ENCODE measurements around the gene FAM209A.
A peak's percentile ranks its signal among the peaks of the same experiment; 100 is the strongest.
"Not testable (repeated sequence)": the region's sequence is repeated elsewhere in the genome, so short reads cannot be mapped to it uniquely, and the experiment has no call there.

The FAM209A gene

DNA sequence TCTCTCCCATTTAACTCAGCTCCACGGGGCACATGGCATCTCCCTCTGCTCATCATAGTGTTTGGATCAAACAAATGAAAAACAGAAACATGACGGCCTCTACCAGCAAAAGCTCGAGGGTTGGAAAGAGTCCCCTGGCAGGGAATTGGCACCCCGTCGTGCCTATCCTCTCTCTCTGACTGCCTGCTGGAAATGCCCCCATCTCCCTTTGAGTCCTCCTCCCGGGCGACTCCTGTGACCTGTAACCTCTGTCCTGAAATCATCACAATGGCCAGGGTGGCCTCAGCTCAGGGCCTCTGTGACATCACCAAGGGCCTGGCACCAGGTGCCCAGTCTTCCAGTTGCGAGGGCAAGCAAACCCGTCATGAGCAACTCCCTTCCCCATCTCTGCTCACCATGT is 8.4 kb downstream of the FAM209A start, which contains the start of gene FAM209B:
Gene FAM209B (plus strand): TSS at position 301 of the 400 bp plus-strand sequence. CDS start 96 bp downstream, at position 397.
- not testable (repeated sequence) for H3K4me3 ChIP-seq (ENCODE audit: low read length in 2 of 2); H3K4me1 ChIP-seq (ENCODE audit: control insufficient read depth in 2 of 2, insufficient read depth in 2 of 2, low read length in 2 of 2)

DNA sequence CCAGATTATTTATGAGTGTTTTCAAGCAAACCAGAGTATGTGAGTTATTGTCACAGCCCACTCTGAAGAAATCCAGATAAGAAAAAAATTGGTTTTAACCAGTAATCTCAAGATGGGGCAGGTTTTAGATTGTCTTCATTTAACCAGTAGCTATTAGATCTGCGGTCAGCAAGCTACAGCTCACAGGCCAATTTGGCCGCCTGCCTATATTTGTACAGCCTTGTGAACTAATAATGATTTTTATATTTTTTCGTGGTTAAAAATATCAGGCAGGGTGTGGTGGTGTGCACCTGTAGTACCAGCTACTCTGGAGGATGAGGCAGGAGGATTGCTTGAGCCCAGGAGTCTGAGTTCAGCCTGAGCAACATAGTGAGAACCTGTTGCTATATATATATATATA is 13.5 kb downstream of the FAM209A start:
- Histone ChIP-seq H3K4me1 (ENCODE audit: control insufficient read depth in 2 of 2, insufficient read depth in 2 of 2, low read length in 2 of 2) (no peaks in the 10 kb centered on the region), H3K9me3 (ENCODE audit: control insufficient read depth in 2 of 2, low read length in 2 of 2) (no peaks in the 10 kb centered on the region), H3K27ac (ENCODE audit: low read depth in 2 of 2, low read length in 2 of 2) (no peak overlapping the region), H3K4me3 (ENCODE audit: low read length in 2 of 2) (no peak overlapping the region), H3K36me3 (ENCODE audit: control insufficient read depth in 2 of 2, insufficient read depth in 2 of 2, low read length in 2 of 2) (no peaks in the 10 kb centered on the region), H3K27me3 (ENCODE audit: control insufficient read depth in 2 of 2, insufficient read depth in 2 of 2, low read length in 2 of 2) (no peaks in the 10 kb centered on the region), H3K9ac (ENCODE audit: low read depth in 1 of 2, low read length in 2 of 2) (no peak overlapping the region)

More for the DNA sequence above, 8.4 kb downstream of the FAM209A start, which contains the start of gene FAM209B:
- not testable (repeated sequence) for H3K36me3 ChIP-seq (ENCODE audit: control insufficient read depth in 2 of 2, insufficient read depth in 2 of 2, low read length in 2 of 2); H3K27me3 ChIP-seq (ENCODE audit: control insufficient read depth in 2 of 2, insufficient read depth in 2 of 2, low read length in 2 of 2); H3K9ac ChIP-seq (ENCODE audit: low read depth in 1 of 2, low read length in 2 of 2); H3K9me3 ChIP-seq (ENCODE audit: control insufficient read depth in 2 of 2, low read length in 2 of 2); H3K27ac ChIP-seq (ENCODE audit: low read depth in 2 of 2, low read length in 2 of 2)

- Histone ChIP-seq H3K36me3 (ENCODE audit: control insufficient read depth in 2 of 2, insufficient read depth in 2 of 2, low read length in 2 of 2) (no peaks in the 10 kb centered on the region), H3K4me1 (ENCODE audit: control insufficient read depth in 2 of 2, insufficient read depth in 2 of 2, low read length in 2 of 2) (no peaks in the 10 kb centered on the region), H3K9me3 (ENCODE audit: control insufficient read depth in 2 of 2, low read length in 2 of 2) (no peaks in the 10 kb centered on the region), H3K4me3 (ENCODE audit: low read length in 2 of 2) (no peak overlapping the region), H3K27me3 (ENCODE audit: control insufficient read depth in 2 of 2, insufficient read depth in 2 of 2, low read length in 2 of 2) (no peaks in the 10 kb centered on the region), H3K9ac (ENCODE audit: low read depth in 1 of 2, low read length in 2 of 2) (no peak overlapping the region), H3K27ac (ENCODE audit: low read depth in 2 of 2, low read length in 2 of 2) (no peak overlapping the region)
Observed at GRCh38 chr20:56540415-56540814, 15.9 kb downstream of the FAM209A start.

DNA sequence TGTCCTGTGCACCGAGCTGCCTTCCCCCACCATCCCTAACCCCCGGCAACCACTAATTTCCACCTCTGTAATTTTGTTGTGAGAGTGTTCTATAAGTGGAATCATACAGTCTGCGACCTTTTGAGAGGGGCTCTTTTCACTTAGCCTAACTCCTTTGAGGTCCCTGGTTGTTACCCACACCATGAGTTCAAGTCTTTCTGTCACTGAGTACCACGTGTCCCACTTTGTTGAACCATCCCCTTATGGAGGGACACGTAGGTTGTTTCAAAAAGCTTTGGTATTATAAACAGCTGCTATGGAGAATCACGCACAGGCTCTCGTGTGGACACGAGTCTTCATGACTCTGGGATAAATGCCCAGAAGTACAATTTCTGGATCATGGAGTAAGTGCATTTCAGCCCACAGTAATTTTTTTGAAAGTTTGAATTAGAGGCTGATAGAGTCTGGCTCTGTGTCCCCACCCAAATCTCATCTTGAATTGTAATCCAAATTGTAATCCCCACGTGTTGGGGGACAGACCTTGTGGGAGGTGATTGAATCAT is 18.0 kb downstream of the FAM209A start:
- H3K4me1 ChIP-seq (ENCODE audit: control insufficient read depth in 2 of 2, insufficient read depth in 2 of 2, low read length in 2 of 2) = no peaks in the 10 kb centered on the region
- no peak overlapping the region for H3K27ac ChIP-seq (ENCODE audit: low read depth in 2 of 2, low read length in 2 of 2)
- no peak overlapping the region for H3K9ac ChIP-seq (ENCODE audit: low read depth in 1 of 2, low read length in 2 of 2)
- no peak overlapping the region for H3K4me3 ChIP-seq (ENCODE audit: low read length in 2 of 2)
- no peaks in the 10 kb centered on the region for H3K9me3 ChIP-seq (ENCODE audit: control insufficient read depth in 2 of 2, low read length in 2 of 2)
- no peaks in the 10 kb centered on the region for H3K27me3 ChIP-seq (ENCODE audit: control insufficient read depth in 2 of 2, insufficient read depth in 2 of 2, low read length in 2 of 2)
- no peaks in the 10 kb centered on the region for H3K36me3 ChIP-seq (ENCODE audit: control insufficient read depth in 2 of 2, insufficient read depth in 2 of 2, low read length in 2 of 2)

DNA sequence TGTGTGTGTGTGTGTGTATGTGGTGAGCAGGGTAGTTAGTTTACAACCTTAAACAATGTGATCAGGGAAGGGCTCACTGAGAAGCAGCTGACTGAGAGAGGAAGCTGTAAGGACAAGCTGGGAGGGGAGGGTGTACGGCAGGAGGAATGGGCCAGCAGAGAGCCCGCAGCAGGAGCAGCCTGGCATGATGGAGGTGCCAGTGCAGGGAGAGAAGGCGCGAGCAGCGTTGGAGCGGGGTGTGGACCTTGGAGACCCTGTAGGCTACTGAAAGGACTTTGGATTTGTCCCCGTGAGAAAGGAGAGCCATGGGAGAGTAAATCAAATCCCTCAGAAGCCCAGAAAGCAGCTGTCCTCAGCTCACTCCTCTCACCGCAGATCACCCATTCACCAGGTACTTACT is 27.0 kb downstream of the FAM209A start:
- H3K4me3 ChIP-seq (ENCODE audit: low read length in 2 of 2) = no peak overlapping the region
- H3K9ac ChIP-seq (ENCODE audit: low read depth in 1 of 2, low read length in 2 of 2) = no peak overlapping the region
- no peaks in the 10 kb centered on the region for H3K9me3 ChIP-seq (ENCODE audit: control insufficient read depth in 2 of 2, low read length in 2 of 2)
- no peaks in the 10 kb centered on the region for H3K27me3 ChIP-seq (ENCODE audit: control insufficient read depth in 2 of 2, insufficient read depth in 2 of 2, low read length in 2 of 2)
- H3K27ac ChIP-seq (ENCODE audit: low read depth in 2 of 2, low read length in 2 of 2) = no peak overlapping the region
- H3K4me1 ChIP-seq (ENCODE audit: control insufficient read depth in 2 of 2, insufficient read depth in 2 of 2, low read length in 2 of 2) = peaks cover 0 to 2% of the 10 kb centered on the region in 2 donors
- H3K36me3 ChIP-seq (ENCODE audit: control insufficient read depth in 2 of 2, insufficient read depth in 2 of 2, low read length in 2 of 2) = no peaks in the 10 kb centered on the region

DNA sequence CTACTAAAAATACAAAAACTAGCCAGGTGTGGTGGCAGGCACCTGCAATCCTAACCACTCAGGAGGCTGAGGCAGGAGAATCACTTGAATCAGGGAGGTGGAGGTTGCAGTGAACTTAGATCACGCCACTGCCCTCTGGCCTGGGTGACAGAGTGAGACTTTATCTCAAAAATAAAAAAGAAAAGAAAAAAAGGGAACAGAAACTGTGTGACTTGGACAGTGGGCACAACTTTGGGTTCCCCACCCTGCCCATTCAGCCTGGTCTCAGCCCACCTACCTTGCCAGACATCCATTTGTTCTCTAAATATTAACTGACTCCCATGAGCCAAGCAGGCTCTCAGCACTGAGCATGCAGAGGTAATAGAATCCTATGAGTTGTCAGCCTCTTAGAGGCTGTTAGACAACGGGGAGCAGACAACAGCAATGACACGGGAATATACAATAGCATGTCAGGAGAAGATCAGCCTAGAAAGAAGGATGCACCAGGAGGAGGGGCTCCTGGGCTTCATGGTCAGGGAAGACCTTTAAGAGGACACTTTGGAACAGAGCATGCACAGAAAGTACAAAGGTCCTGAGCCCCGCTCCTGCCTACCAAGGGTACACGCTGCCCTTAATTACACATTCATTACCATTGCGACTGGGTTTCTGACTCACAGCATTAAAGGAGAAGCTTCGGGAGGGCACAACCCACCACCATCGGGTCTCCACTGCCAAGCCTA is 28.5 kb downstream of the FAM209A start:
- H3K9ac ChIP-seq (ENCODE audit: low read depth in 1 of 2, low read length in 2 of 2) = no peak overlapping the region
- H3K27ac ChIP-seq (ENCODE audit: low read depth in 2 of 2, low read length in 2 of 2) = peak overlapping the region in 1 of 2 donors; percentile 4
- H3K36me3 ChIP-seq (ENCODE audit: control insufficient read depth in 2 of 2, insufficient read depth in 2 of 2, low read length in 2 of 2) = no peaks in the 10 kb centered on the region
- peaks cover 0 to 2% of the 10 kb centered on the region in 2 donors for H3K4me1 ChIP-seq (ENCODE audit: control insufficient read depth in 2 of 2, insufficient read depth in 2 of 2, low read length in 2 of 2)
- no peak overlapping the region for H3K4me3 ChIP-seq (ENCODE audit: low read length in 2 of 2)
- no peaks in the 10 kb centered on the region for H3K9me3 ChIP-seq (ENCODE audit: control insufficient read depth in 2 of 2, low read length in 2 of 2)
- no peaks in the 10 kb centered on the region for H3K27me3 ChIP-seq (ENCODE audit: control insufficient read depth in 2 of 2, insufficient read depth in 2 of 2, low read length in 2 of 2)

DNA sequence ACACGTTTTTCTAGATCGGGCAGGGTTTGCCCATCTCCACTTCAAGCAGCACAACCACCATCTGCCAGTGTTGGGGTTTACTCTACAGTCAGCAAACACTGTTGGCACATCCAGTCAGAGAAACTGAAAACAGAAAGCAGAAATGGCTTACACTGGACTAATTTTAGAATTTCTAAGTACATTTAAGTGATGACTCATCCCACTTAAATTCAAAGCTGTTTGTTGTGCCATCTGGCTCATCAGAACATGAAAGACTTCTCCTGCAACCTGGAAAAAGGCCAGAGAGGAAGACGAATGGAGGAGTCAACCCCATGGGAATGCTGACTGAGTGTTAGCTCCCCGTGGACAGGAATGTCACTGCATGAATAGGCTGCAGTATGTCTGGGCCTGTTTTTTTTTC is 30.3 kb downstream of the FAM209A start:
- H3K9ac ChIP-seq (ENCODE audit: low read depth in 1 of 2, low read length in 2 of 2) = no peak overlapping the region
- H3K36me3 ChIP-seq (ENCODE audit: control insufficient read depth in 2 of 2, insufficient read depth in 2 of 2, low read length in 2 of 2) = no peaks in the 10 kb centered on the region
- no peak overlapping the region for H3K4me3 ChIP-seq (ENCODE audit: low read length in 2 of 2)
- H3K4me1 ChIP-seq (ENCODE audit: control insufficient read depth in 2 of 2, insufficient read depth in 2 of 2, low read length in 2 of 2) = peaks cover 0 to 2% of the 10 kb centered on the region in 2 donors
- H3K27me3 ChIP-seq (ENCODE audit: control insufficient read depth in 2 of 2, insufficient read depth in 2 of 2, low read length in 2 of 2) = no peaks in the 10 kb centered on the region
- H3K9me3 ChIP-seq (ENCODE audit: control insufficient read depth in 2 of 2, low read length in 2 of 2) = no peaks in the 10 kb centered on the region
- peak overlapping the region; percentile 1 to 2 for H3K27ac ChIP-seq (ENCODE audit: low read depth in 2 of 2, low read length in 2 of 2)

DNA sequence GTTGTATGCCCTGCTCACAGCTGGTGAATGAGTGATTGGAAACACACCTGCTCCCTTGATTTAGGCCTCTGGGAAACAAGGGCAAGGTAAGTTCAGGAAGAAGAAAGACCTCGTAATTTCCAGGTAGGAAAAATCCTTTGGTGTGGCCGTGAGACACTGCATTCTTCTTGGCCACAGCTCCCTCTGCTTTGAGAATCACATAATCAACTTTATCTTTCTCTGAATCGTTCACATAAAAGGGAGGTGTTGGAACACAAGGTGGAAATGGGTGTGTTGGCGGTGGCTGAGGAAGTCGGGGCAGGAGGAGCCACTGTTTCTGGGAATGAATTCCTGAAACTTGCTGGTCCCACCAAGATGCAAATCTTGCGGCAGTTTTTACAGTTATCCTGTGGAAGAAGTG is 34.4 kb downstream of the FAM209A start:
- H3K27me3 ChIP-seq (ENCODE audit: control insufficient read depth in 2 of 2, insufficient read depth in 2 of 2, low read length in 2 of 2) = no peaks in the 10 kb centered on the region
- no peak overlapping the region for H3K9ac ChIP-seq (ENCODE audit: low read depth in 1 of 2, low read length in 2 of 2)
- no peak overlapping the region for H3K27ac ChIP-seq (ENCODE audit: low read depth in 2 of 2, low read length in 2 of 2)
- H3K9me3 ChIP-seq (ENCODE audit: control insufficient read depth in 2 of 2, low read length in 2 of 2) = no peaks in the 10 kb centered on the region
- no peak overlapping the region for H3K4me3 ChIP-seq (ENCODE audit: low read length in 2 of 2)
- H3K36me3 ChIP-seq (ENCODE audit: control insufficient read depth in 2 of 2, insufficient read depth in 2 of 2, low read length in 2 of 2) = no peaks in the 10 kb centered on the region
- peaks cover 0 to 2% of the 10 kb centered on the region in 2 donors for H3K4me1 ChIP-seq (ENCODE audit: control insufficient read depth in 2 of 2, insufficient read depth in 2 of 2, low read length in 2 of 2)

GRCh38 chr20:56564526-56564925 is 40.0 kb downstream of the FAM209A start:
- H3K27me3 ChIP-seq (ENCODE audit: control insufficient read depth in 2 of 2, insufficient read depth in 2 of 2, low read length in 2 of 2); H3K4me1 ChIP-seq (ENCODE audit: control insufficient read depth in 2 of 2, insufficient read depth in 2 of 2, low read length in 2 of 2); H3K9me3 ChIP-seq (ENCODE audit: control insufficient read depth in 2 of 2, low read length in 2 of 2); H3K36me3 ChIP-seq (ENCODE audit: control insufficient read depth in 2 of 2, insufficient read depth in 2 of 2, low read length in 2 of 2); H3K27ac ChIP-seq (ENCODE audit: low read depth in 2 of 2, low read length in 2 of 2); H3K9ac ChIP-seq (ENCODE audit: low read depth in 1 of 2, low read length in 2 of 2); H3K4me3 ChIP-seq (ENCODE audit: low read length in 2 of 2): not testable (repeated sequence)

GRCh38 chr20:56565511-56565910 is 41.0 kb downstream of the FAM209A start:
- Histone ChIP-seq H3K27ac (ENCODE audit: low read depth in 2 of 2, low read length in 2 of 2) (no peak overlapping the region), H3K27me3 (ENCODE audit: control insufficient read depth in 2 of 2, insufficient read depth in 2 of 2, low read length in 2 of 2) (no peaks in the 10 kb centered on the region), H3K4me3 (ENCODE audit: low read length in 2 of 2) (no peak overlapping the region), H3K9me3 (ENCODE audit: control insufficient read depth in 2 of 2, low read length in 2 of 2) (no peaks in the 10 kb centered on the region), H3K9ac (ENCODE audit: low read depth in 1 of 2, low read length in 2 of 2) (no peak overlapping the region), H3K4me1 (ENCODE audit: control insufficient read depth in 2 of 2, insufficient read depth in 2 of 2, low read length in 2 of 2) (no peaks in the 10 kb centered on the region), H3K36me3 (ENCODE audit: control insufficient read depth in 2 of 2, insufficient read depth in 2 of 2, low read length in 2 of 2) (no peaks in the 10 kb centered on the region)
